ENCODE measurements around the gene NUP210. TPM values are rescaled to one million over a fixed set of nuclear protein-coding genes. Genes with fewer than 3 reads are reported as not detected.

The NUP210 gene
- total RNA-seq (0.84 and 1.4 TPM in 2 replicates), polyA plus RNA-seq (0.14 TPM in 2 replicates), polyA minus RNA-seq (1.6 and 3.1 TPM in 2 replicates), Bru-seq, nascent RNA (percentile 15 among the genes with signal in this experiment), BruChase-seq, experiment 1, labeled RNA remaining after a 6-hour chase (percentile 16 among the genes with signal in this experiment), BruChase-seq, experiment 2, labeled RNA remaining after a 2-hour chase (percentile 12 among the genes with signal in this experiment)
- 0.11 and 0.13 TPM in 2 replicates for polyA plus RNA-seq (2011; cell fraction: cytosol; rRNA removed)
- polyA plus RNA-seq (2011; cell fraction: nucleus; rRNA removed), result 0.14 and 0.31 TPM in 2 replicates
- 0.70 and 0.89 TPM in 2 replicates for polyA plus RNA-seq (2012)
- 38.9 TPM for polyA minus RNA-seq (2011; cell fraction: cytosol; rRNA and poly(A)+ RNA removed)
- 0.10 and 0.19 TPM in 2 replicates for polyA minus RNA-seq (2011; cell fraction: nucleus; rRNA and poly(A)+ RNA removed)
- long read RNA-seq, result 0 reads

GRCh38 chr3:13420045-13420830, at the start of gene NUP210:
NUP210 (minus strand) TSS chr3:13420322; CDS start chr3:13420226, 96 bp downstream.
- intact Hi-C loops (cut with micrococcal nuclease) (no loop called here), dilution Hi-C loops (cut with MboI; ENCODE audit: extremely low pct_ligation_motif_present, low sequenced_read_pairs) (no loop called here)
- ChIA-PET POLR2A (no interaction called here), CTCF (interaction anchor here (0.5 kb wide), 1 partner anchor 63 kb away, joined by 4 read pairs; no protein-coding TSS in a partner anchor)
- Histone ChIP-seq H3K4me2 (ENCODE audit: insufficient read depth, low read length) (no peak within 1 kb of the TSS), H2AFZ (ENCODE audit: low read depth, low read length) (no peak within 1 kb of the TSS), H3K27me3 (ENCODE audit: control insufficient read depth in 2 of 2, insufficient read depth in 2 of 2, low read length in 2 of 2) (peaks cover 7 to 14% of the 10 kb centered on the region in 2 experiments), H3K9me3 (replicated peaks; ENCODE audit: control insufficient read depth, insufficient read depth, low read length) (no peaks in the 10 kb centered on the region), H3K9ac (replicated peaks; ENCODE audit: extremely low read depth, insufficient read depth, low read length) (no peak within 1 kb of the TSS), H3K36me3 (ENCODE audit: control insufficient read depth in 2 of 2, extremely low read depth in 1 of 2, insufficient read depth in 2 of 2, low read length in 2 of 2) (no peaks in the 10 kb centered on the region), H3K27ac (ENCODE audit: insufficient read depth, low read depth, low read length) (no peak within 1 kb of the TSS), H4K20me1 (replicated peaks; ENCODE audit: control insufficient read depth, extremely low read depth, insufficient read depth, low read length) (no peaks in the 10 kb centered on the region), H3K9me1 (replicated peaks; ENCODE audit: control insufficient read depth, extremely low read depth, insufficient read depth, low read length) (no peaks in the 10 kb centered on the region), H3K4me3 (replicated peaks in 1 of 3; ENCODE audit: insufficient read depth in 1 of 3, low read depth in 1 of 3, low read length in 3 of 3) (no peak within 1 kb of the TSS), H3K79me2 (ENCODE audit: control insufficient read depth, insufficient read depth, low read length) (no peaks in the 10 kb centered on the region), H3K4me1 (ENCODE audit: control insufficient read depth, extremely low read depth, insufficient read depth, low read length) (no peaks in the 10 kb centered on the region)
- TF ChIP-seq MAX (IDR thresholded peaks at IDR 0.05; ENCODE audit: insufficient read depth, insufficient read length) (no peak), EZH2 (IDR thresholded peaks at IDR 0.05; ENCODE audit: borderline replicate concordance, low read depth, low read length, severe bottlenecking) (peak; percentile 65)
- BruUV-seq (replicated peaks), result no TSS peak
- FAIRE-seq (no peak), DNase-seq (ENCODE audit: low read depth, low spot score) (no peak)

GRCh38 chr3:13466781-13467180, 46.7 kb upstream of the NUP210 start:
- H3K27ac ChIP-seq (ENCODE audit: insufficient read depth, low read depth, low read length), result no peak overlapping the region
- BruUV-seq (replicated peaks), result no TSS peak
- DNase-seq (ENCODE audit: low read depth, low spot score) (no peak), FAIRE-seq (no peak)
- H3K9ac ChIP-seq (replicated peaks; ENCODE audit: extremely low read depth, insufficient read depth, low read length), result no peak overlapping the region
- no peaks in the 10 kb centered on the region for H3K9me3 ChIP-seq (replicated peaks; ENCODE audit: control insufficient read depth, insufficient read depth, low read length)
- peaks cover 4% of the 10 kb centered on the region for H3K4me1 ChIP-seq (ENCODE audit: control insufficient read depth, extremely low read depth, insufficient read depth, low read length)
- H3K4me3 ChIP-seq (replicated peaks in 1 of 3; ENCODE audit: insufficient read depth in 1 of 3, low read depth in 1 of 3, low read length in 3 of 3), result no peak overlapping the region
- dilution Hi-C loops (cut with MboI; ENCODE audit: extremely low pct_ligation_motif_present, low sequenced_read_pairs), result loop anchor here (25.0 kb wide), 1 partner anchor 379 kb away; no protein-coding TSS in a partner anchor
- H3K79me2 ChIP-seq (ENCODE audit: control insufficient read depth, insufficient read depth, low read length), result no peaks in the 10 kb centered on the region
- no peaks in the 10 kb centered on the region for H3K36me3 ChIP-seq (ENCODE audit: control insufficient read depth in 2 of 2, extremely low read depth in 1 of 2, insufficient read depth in 2 of 2, low read length in 2 of 2)
- no peaks in the 10 kb centered on the region for H4K20me1 ChIP-seq (replicated peaks; ENCODE audit: control insufficient read depth, extremely low read depth, insufficient read depth, low read length)
- H3K27me3 ChIP-seq (ENCODE audit: control insufficient read depth in 2 of 2, insufficient read depth in 2 of 2, low read length in 2 of 2), result peaks cover 0 to 3% of the 10 kb centered on the region in 2 experiments
- H3K4me2 ChIP-seq (ENCODE audit: insufficient read depth, low read length), result no peak overlapping the region
- no peak for TF ChIP-seq FOS (IDR thresholded peaks at IDR 0.05; ENCODE audit: borderline replicate concordance, insufficient read depth, low read length)
- TF ChIP-seq CTCF (IDR thresholded peaks at IDR 0.05; ENCODE audit: extremely low read depth in 1 of 2, insufficient read depth in 1 of 2, low read depth in 1 of 2, low read length in 2 of 2), result no peak
- no peak for TF ChIP-seq EZH2 (IDR thresholded peaks at IDR 0.05; ENCODE audit: borderline replicate concordance, low read depth, low read length, severe bottlenecking)
- TF ChIP-seq GATA2 (IDR thresholded peaks at IDR 0.05; ENCODE audit: insufficient read depth, insufficient read length, low read depth, low read length), result no peak
- no peak for TF ChIP-seq POLR2AphosphoS5 (IDR thresholded peaks at IDR 0.05; ENCODE audit: insufficient read depth, low read depth, low read length)
- TF ChIP-seq JUN (IDR thresholded peaks at IDR 0.05; ENCODE audit: borderline replicate concordance, insufficient read depth, insufficient read length, low read depth), result no peak
- no peak for TF ChIP-seq MYC (IDR thresholded peaks at IDR 0.05; ENCODE audit: low read depth, low read length)
- TF ChIP-seq POLR2A (IDR thresholded peaks at IDR 0.05; ENCODE audit: low read depth, low read length), result no peak
- no peak for TF ChIP-seq MAX (IDR thresholded peaks at IDR 0.05; ENCODE audit: insufficient read depth, insufficient read length)
- POLR2A ChIA-PET, result no interaction called here
- intact Hi-C loops (cut with micrococcal nuclease), result no loop called here
- no peak overlapping the region for H2AFZ ChIP-seq (ENCODE audit: low read depth, low read length)
- H3K9me1 ChIP-seq (replicated peaks; ENCODE audit: control insufficient read depth, extremely low read depth, insufficient read depth, low read length), result no peaks in the 10 kb centered on the region
- CTCF ChIA-PET, result interaction anchor here (0.7 to 0.8 kb wide), 2 partner anchors 14 to 375 kb away, joined by 3 to 5 read pairs; no protein-coding TSS in a partner anchor

All from endothelial cell of umbilical vein (primary cell).